HepG2 (cell line): ENCODE measurements around the gene SMARCA5. TPM values are rescaled to one million over a fixed set of nuclear protein-coding genes. Genes with fewer than 3 reads are reported as not detected.

Experiments
- ATAC-seq: fragments of 200-7000 bp; cut with Tn5 transposase; 3 replicates; pipeline ENCODE4 v1.9.1; 2020; ENCODE audit warnings: mild to moderate bottlenecking, moderate library complexity
- BruUV-seq: library from RNA; stranded (reverse); fragments of 400-500 nt; replicated peaks from 2 replicates; lab custom pipeline; 2021; lab: Mats Ljungman, UMichigan
- CTCF ChIA-PET: fragments of 300-600 bp; formaldehyde crosslinking; extraction: SDS; loops from one replicate; lab custom pipeline; 2021; ENCODE audit warnings: low total read pairs, inconsistent platforms, low intra/inter-chr PET ratio; lab: Yijun Ruan, JAX
- POLR2A ChIA-PET: fragments of 350-600 bp; sonication (Branson Sonifier 250); formaldehyde crosslinking; loops from one replicate; lab custom pipeline; 2020; ENCODE audit warnings: antibody characterized with exemption, inconsistent platforms; lab: Yijun Ruan, JAX
- DNase-seq: peaks from one replicate; pipeline ENCODE4 v3.0.0-alpha.2; 2015; ENCODE audit warnings: low spot score
- FAIRE-seq: peaks from 3 replicates; lab custom pipeline; 2011; peaks lifted over from hg19 to GRCh38; lab: Jason Lieb, UNC
- H2AFZ ChIP-seq: one replicate; pipeline ENCODE4 v1.6.1; 2011; ENCODE audit warnings: low read length, inconsistent platforms
- H3K27ac ChIP-seq: fragments of 300-600 bp; 3 replicates; pipeline ENCODE4 v1.8.0; 2011; ENCODE audit warnings: mixed run types, mild to moderate bottlenecking, mixed read lengths, low read length, inconsistent platforms; ENCODE audit not compliant: insufficient read depth; ENCODE audit errors: extremely low read length
- H3K27me3 ChIP-seq, 2 experiments: fragments of 200-600 bp in 1 of 2; 2 replicates in 1 of 2; 3 replicates in 1 of 2; pipeline versions ENCODE4 v1.6.0 to v1.8.0; 2011; ENCODE audit warnings: low read length in 2 of 2, mild to moderate bottlenecking in 2 of 2, moderate library complexity in 2 of 2, inconsistent platforms in 1 of 2; ENCODE audit not compliant: insufficient read depth in 2 of 2, control insufficient read depth in 1 of 2
- H3K36me3 ChIP-seq, 2 experiments: fragments of 200-600 bp in 1 of 2; replicated peaks in 1 of 2; 2 replicates in 1 of 2; 3 replicates in 1 of 2; pipeline versions ENCODE4 v1.5.1 to v1.8.0; 2011; ENCODE audit warnings: low read length in 2 of 2, inconsistent platforms in 1 of 2; ENCODE audit not compliant: insufficient read depth in 2 of 2, control insufficient read depth in 1 of 2
- H3K4me1 ChIP-seq: 2 replicates; pipeline ENCODE4 v1.5.1; 2012; ENCODE audit warnings: low read length, inconsistent platforms; ENCODE audit not compliant: insufficient read depth
- H3K4me2 ChIP-seq: 2 replicates; pipeline ENCODE4 v1.6.0; 2011; ENCODE audit warnings: low read depth, low read length, inconsistent platforms
- H3K4me3 ChIP-seq, 3 experiments: fragments of 200-600 bp in 1 of 3; sonication (generic), shearing (Covaris generic) in 1 of 3; replicated peaks in 1 of 3; 2 replicates each; pipeline ENCODE4 v1.5.1; 2011 to 2016; ENCODE audit warnings: low read length in 3 of 3, inconsistent platforms in 2 of 3, low read depth in 2 of 3, mild to moderate bottlenecking in 2 of 3, control low read depth in 1 of 3, mixed read lengths in 1 of 3; ENCODE audit not compliant: insufficient read depth in 1 of 3
- H3K79me2 ChIP-seq: one replicate; pipeline ENCODE4 v1.6.1; 2011; ENCODE audit warnings: low read length, inconsistent platforms; ENCODE audit not compliant: insufficient read depth
- H3K9ac ChIP-seq: 2 replicates; pipeline ENCODE4 v1.6.0; 2011; ENCODE audit warnings: mild to moderate bottlenecking, low read depth, low read length, inconsistent platforms; ENCODE audit not compliant: insufficient read depth
- H3K9me3 ChIP-seq: 2 replicates; pipeline ENCODE4 v1.5.1; 2012; ENCODE audit warnings: mild to moderate bottlenecking, low read length
- H4K20me1 ChIP-seq: 2 replicates; pipeline ENCODE4 v1.6.0; 2011; ENCODE audit warnings: inconsistent platforms, mild to moderate bottlenecking, low read length, moderate library complexity; ENCODE audit not compliant: insufficient read depth
- MAZ ChIP-seq, 2 experiments: sonication (generic) in 1 of 2; formaldehyde crosslinking in 1 of 2; IDR thresholded peaks; 2 replicates each; pipeline versions ENCODE4 v1.5.0 to v1.6.1; 2012 to 2020; ENCODE audit warnings: low read depth in 2 of 2, mild to moderate bottlenecking in 2 of 2, borderline replicate concordance in 1 of 2, improper control_type of control experiment in 1 of 2, low read length in 1 of 2, missing genetic modification reagents in 1 of 2, moderate library complexity in 1 of 2
- MEIS2 ChIP-seq: sonication (generic); formaldehyde crosslinking; IDR thresholded peaks from 2 replicates; pipeline ENCODE4 v1.9.0; 2021; ENCODE audit warnings: mild to moderate bottlenecking, missing genetic modification reagents
- TMF1 ChIP-seq: sonication (generic); formaldehyde crosslinking; IDR thresholded peaks from 2 replicates; pipeline ENCODE4 v1.8.1; 2022; ENCODE audit warnings: low read depth, missing genetic modification reagents
- YY1 ChIP-seq: IDR thresholded peaks from 2 replicates; pipeline ENCODE4 v1.6.1; 2011; ENCODE audit warnings: low read length, low read depth, moderate library complexity, mild to moderate bottlenecking; ENCODE audit not compliant: insufficient read depth, insufficient replicate concordance
- ZNF224 ChIP-seq: sonication (generic); formaldehyde crosslinking; IDR thresholded peaks from 2 replicates; pipeline ENCODE4 v1.5.0; 2020; ENCODE audit warnings: mild to moderate bottlenecking, missing genetic modification reagents
- ZNF430 ChIP-seq: sonication (generic); formaldehyde crosslinking; IDR thresholded peaks from 2 replicates; pipeline ENCODE4 v1.9.0; 2021; ENCODE audit warnings: mild to moderate bottlenecking, missing genetic modification reagents
- ZNF563 ChIP-seq: sonication (generic); formaldehyde crosslinking; IDR thresholded peaks from 2 replicates; pipeline ENCODE4 v1.8.0; 2022; ENCODE audit warnings: mild to moderate bottlenecking, moderate library complexity, missing genetic modification reagents
- ZNF605 ChIP-seq: sonication (generic); formaldehyde crosslinking; IDR thresholded peaks from 2 replicates; pipeline ENCODE4 v1.8.0; 2022; ENCODE audit warnings: mild to moderate bottlenecking, missing genetic modification reagents
- WGBS: methylation state at CpG from one replicate; pipeline ENCODE4 v1.1.6; 2017; ENCODE audit warnings: low lambda C conversion rate; 5-methylcytosine and 5-hydroxymethylcytosine counted together
- in situ Hi-C: cut with HindIII; loops from 2 replicates; pipeline ENCODE4 v1.10.0; 2017; ENCODE audit warnings: low pct_unique_long_range_greater_than_20kb; ENCODE audit not compliant: extremely low pct_ligation_motif_present
- intact Hi-C: fragments of 100-400 bp; cut with micrococcal nuclease; formaldehyde crosslinking; loops from one replicate; pipeline ENCODE4 v1.10.0; 2022; ENCODE audit not compliant: unreplicated experiment
- polyA plus RNA-seq, 8 experiments: library from polyadenylated mRNA; depleted of rRNA in 3 of 8; stranded (reverse) in 7 of 8; unstranded in 1 of 8; fragments of >200 nt; fragmentation: Illumina TruSeq in 4 of 8; extraction: Trizol in 4 of 8; gene quantifications; 2 replicates each; pipeline versions ENCODE4 v1.2.1 to v1.2.3, GENCODE V29; 2011 to 2016; ENCODE audit warnings: low read depth in 4 of 8, missing spikeins in 1 of 8, mixed read lengths in 1 of 8; ENCODE audit not compliant: insufficient read depth in 1 of 8
- total RNA-seq, 5 experiments: library from RNA; depleted of rRNA; stranded (reverse); fragments of >200 nt; fragmentation: Illumina TruSeq; extraction: Trizol; gene quantifications; 2 replicates each; pipeline ENCODE4 v1.2.3, GENCODE V29; 2016; ENCODE audit warnings: low read depth in 1 of 5
- TF ChIP-seq, protein P1 (sequence below): IDR thresholded peaks from 2 replicates; pipeline ENCODE4 v1.6.1; 2016; ENCODE audit warnings: low read depth
- TF ChIP-seq, protein P2 (sequence below): IDR thresholded peaks from 2 replicates; pipeline ENCODE4 v1.6.1; 2016; ENCODE audit warnings: missing compliant biosample characterization, missing genetic modification reagents, borderline replicate concordance
- TF ChIP-seq, protein P3 (sequence below): sonication (generic); formaldehyde crosslinking; IDR thresholded peaks from 2 replicates; pipeline ENCODE4 v1.8.1; 2023; ENCODE audit warnings: mild to moderate bottlenecking, missing genetic modification reagents
- TF ChIP-seq, protein P4 (sequence below): fragments of 450-650 bp; IDR thresholded peaks from 2 replicates; pipeline ENCODE4 v1.6.1; 2017

The SMARCA5 gene
- total and polyA plus RNA-seq, 2 of the 13 experiments (the other 11 are each of a cell fraction or from before 2014, with no cell fraction given) = 7.0 to 37.5 TPM

GRCh38 chr4:143514497-143514896 is 995 bp downstream of the SMARCA5 start:
- H2AFZ ChIP-seq = no peak overlapping the region
- peaks cover 55% of the 10 kb centered on the region for H3K79me2 ChIP-seq
- no peaks in the 10 kb centered on the region; a peak in 1 of 5 replicates for H3K27me3 ChIP-seq
- no TSS peak for BruUV-seq
- H3K27ac ChIP-seq = peak overlapping the region; percentile 87
- under 1% methylated on average over 15 of the region's 18 CpGs for WGBS
- peaks cover 0 to 22% of the 10 kb centered on the region in 2 experiments; a peak in 2 of 5 replicates for H3K36me3 ChIP-seq
- ChIA-PET CTCF (no interaction called here), POLR2A (interaction anchor here (1.2 to 1.8 kb wide), 5 partner anchors 10 to 329 kb away, joined by 3 to 8 read pairs (median 4); partner anchors contain the start of genes GAB1 and USP38)
- peak overlapping the region; percentile 94 for H3K9ac ChIP-seq
- in situ Hi-C loops (loop anchor here (10.0 to 25.0 kb wide), 2 partner anchors 330 to 1598 kb away; partner anchors contain the start of gene USP38), intact Hi-C loops (loop anchor here (10.0 kb wide), 3 partner anchors 180 to 330 kb away; partner anchors contain the start of genes GAB1 and USP38)
- peak overlapping the region; percentile 84 for H3K4me2 ChIP-seq
- H3K4me1 ChIP-seq = peaks cover 44% of the 10 kb centered on the region
- ATAC-seq (peak; percentile 64), DNase-seq (peak; percentile 15), FAIRE-seq (no peak)
- TF ChIP-seq, protein P1, sequence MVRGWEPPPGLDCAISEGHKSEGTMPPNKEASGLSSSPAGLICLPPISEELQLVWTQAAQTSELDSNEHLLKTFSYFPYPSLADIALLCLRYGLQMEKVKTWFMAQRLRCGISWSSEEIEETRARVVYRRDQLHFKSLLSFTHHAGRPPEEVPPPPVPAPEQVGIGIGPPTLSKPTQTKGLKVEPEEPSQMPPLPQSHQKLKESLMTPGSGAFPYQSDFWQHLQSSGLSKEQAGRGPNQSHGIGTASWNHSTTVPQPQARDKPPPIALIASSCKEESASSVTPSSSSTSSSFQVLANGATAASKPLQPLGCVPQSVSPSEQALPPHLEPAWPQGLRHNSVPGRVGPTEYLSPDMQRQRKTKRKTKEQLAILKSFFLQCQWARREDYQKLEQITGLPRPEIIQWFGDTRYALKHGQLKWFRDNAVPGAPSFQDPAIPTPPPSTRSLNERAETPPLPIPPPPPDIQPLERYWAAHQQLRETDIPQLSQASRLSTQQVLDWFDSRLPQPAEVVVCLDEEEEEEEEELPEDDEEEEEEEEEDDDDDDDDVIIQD (CRISPR knock-in tag) = no peak
- TF ChIP-seq MAZ (IDR thresholded peaks at IDR 0.05; ENCODE audit: borderline replicate concordance, low read depth, low read length) (no peak), MAZ (CRISPR knock-in tag; IDR thresholded peaks at IDR 0.05; ENCODE audit: low read depth) (0 out of 2 replicates have a peak, but pooled peaks have one; percentile 3), ZNF605 (CRISPR knock-in tag) (peak; percentile 37; the same call in 1 of the 2 replicates), MEIS2 (CRISPR knock-in tag) (0 out of 2 replicates have a peak, but pooled peaks have one; percentile 5), YY1 (peak; percentile 56), ZNF563 (0 out of 2 replicates have a peak, but pooled peaks have one; percentile 12), TMF1 (CRISPR knock-in tag) (no peak), ZNF224 (0 out of 2 replicates have a peak, but pooled peaks have one; percentile 6), ZNF430 (CRISPR knock-in tag) (0 out of 2 replicates have a peak, but pooled peaks have one; percentile 28)
- TF ChIP-seq, protein P2, sequence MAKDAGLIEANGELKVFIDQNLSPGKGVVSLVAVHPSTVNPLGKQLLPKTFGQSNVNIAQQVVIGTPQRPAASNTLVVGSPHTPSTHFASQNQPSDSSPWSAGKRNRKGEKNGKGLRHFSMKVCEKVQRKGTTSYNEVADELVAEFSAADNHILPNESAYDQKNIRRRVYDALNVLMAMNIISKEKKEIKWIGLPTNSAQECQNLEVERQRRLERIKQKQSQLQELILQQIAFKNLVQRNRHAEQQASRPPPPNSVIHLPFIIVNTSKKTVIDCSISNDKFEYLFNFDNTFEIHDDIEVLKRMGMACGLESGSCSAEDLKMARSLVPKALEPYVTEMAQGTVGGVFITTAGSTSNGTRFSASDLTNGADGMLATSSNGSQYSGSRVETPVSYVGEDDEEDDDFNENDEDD (CRISPR knock-in tag) = peak; percentile 17; the same call in 1 of the 2 replicates
- TF ChIP-seq, protein P3, sequence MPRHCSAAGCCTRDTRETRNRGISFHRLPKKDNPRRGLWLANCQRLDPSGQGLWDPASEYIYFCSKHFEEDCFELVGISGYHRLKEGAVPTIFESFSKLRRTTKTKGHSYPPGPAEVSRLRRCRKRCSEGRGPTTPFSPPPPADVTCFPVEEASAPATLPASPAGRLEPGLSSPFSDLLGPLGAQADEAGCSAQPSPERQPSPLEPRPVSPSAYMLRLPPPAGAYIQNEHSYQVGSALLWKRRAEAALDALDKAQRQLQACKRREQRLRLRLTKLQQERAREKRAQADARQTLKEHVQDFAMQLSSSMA (CRISPR knock-in tag) = 0 out of 2 replicates have a peak, but pooled peaks have one; percentile 38
- TF ChIP-seq, protein P4, sequence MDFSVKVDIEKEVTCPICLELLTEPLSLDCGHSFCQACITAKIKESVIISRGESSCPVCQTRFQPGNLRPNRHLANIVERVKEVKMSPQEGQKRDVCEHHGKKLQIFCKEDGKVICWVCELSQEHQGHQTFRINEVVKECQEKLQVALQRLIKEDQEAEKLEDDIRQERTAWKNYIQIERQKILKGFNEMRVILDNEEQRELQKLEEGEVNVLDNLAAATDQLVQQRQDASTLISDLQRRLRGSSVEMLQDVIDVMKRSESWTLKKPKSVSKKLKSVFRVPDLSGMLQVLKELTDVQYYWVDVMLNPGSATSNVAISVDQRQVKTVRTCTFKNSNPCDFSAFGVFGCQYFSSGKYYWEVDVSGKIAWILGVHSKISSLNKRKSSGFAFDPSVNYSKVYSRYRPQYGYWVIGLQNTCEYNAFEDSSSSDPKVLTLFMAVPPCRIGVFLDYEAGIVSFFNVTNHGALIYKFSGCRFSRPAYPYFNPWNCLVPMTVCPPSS = no peak
- H4K20me1 ChIP-seq = peaks cover 25% of the 10 kb centered on the region
- no peaks in the 10 kb centered on the region for H3K9me3 ChIP-seq
- H3K4me3 ChIP-seq = peak overlapping the region; percentile 83 to 93 (median 87)
